ENCODE measurements around the gene RASA3. TPM values are rescaled to one million over a fixed set of nuclear protein-coding genes. Genes with fewer than 3 reads are reported as not detected.

The RASA3 gene
- polyA plus RNA-seq, 1 donor from 2014 or later = 8.5 TPM

DNA sequence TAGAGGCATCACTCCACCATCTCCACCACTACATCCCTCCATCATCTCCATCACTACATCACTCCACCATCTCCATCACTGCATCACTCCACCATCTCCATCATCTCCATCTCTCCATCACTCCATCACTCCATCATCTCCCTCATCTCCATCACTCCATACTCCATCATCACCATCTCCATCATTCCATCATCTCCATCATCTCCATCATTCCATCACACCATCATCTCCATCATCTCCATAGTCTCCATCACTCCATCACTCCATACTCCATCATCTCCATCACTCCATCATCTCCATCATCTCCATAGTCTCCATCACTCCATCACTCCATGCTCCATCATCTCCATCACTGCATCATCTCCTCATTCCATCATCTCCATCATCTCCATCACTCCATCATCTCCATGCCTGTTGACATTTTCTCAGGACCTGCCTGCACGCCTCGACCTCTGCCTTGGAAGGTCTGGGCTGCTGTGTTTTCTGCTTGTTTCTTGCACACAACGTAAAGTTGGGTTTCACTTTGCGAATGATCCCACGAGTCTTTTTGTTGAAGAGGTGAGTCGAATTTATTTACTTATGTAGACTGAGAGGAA, 21.2 kb upstream of the RASA3 start:
- Histone ChIP-seq H3K27me3 (ENCODE audit: insufficient read depth, low read depth, low read length) (no peaks in the 10 kb centered on the region), H3K9me2 (ENCODE audit: insufficient read depth, low read length) (no peaks in the 10 kb centered on the region), H3K27ac (ENCODE audit: low read length) (no peak overlapping the region), H3K4me3 (ENCODE audit: low read length) (no peak overlapping the region), H3K9ac (ENCODE audit: low read length) (no peak overlapping the region), H4K20me1 (ENCODE audit: insufficient read depth) (no peaks in the 10 kb centered on the region), H3K4me2 (ENCODE audit: low read length) (no peak overlapping the region), H3K79me2 (replicated peaks; ENCODE audit: insufficient read depth, low read length) (no peaks in the 10 kb centered on the region), H3F3A (ENCODE audit: insufficient read depth, low read length, poor library complexity, severe bottlenecking) (no peaks in the 10 kb centered on the region), H3K9me3 (ENCODE audit: low read length) (no peaks in the 10 kb centered on the region), H2AFZ (ENCODE audit: low read depth, low read length) (no peak overlapping the region), H3K36me3 (ENCODE audit: insufficient read depth, low read length) (no peaks in the 10 kb centered on the region)
- no peak for TF ChIP-seq EP300 (conservative IDR thresholded peaks at IDR 0.05; ENCODE audit: poor library complexity, severe bottlenecking)
- TF ChIP-seq MXI1 (conservative IDR thresholded peaks at IDR 0.05; ENCODE audit: poor library complexity, severe bottlenecking) = no peak
- TF ChIP-seq, protein P1, sequence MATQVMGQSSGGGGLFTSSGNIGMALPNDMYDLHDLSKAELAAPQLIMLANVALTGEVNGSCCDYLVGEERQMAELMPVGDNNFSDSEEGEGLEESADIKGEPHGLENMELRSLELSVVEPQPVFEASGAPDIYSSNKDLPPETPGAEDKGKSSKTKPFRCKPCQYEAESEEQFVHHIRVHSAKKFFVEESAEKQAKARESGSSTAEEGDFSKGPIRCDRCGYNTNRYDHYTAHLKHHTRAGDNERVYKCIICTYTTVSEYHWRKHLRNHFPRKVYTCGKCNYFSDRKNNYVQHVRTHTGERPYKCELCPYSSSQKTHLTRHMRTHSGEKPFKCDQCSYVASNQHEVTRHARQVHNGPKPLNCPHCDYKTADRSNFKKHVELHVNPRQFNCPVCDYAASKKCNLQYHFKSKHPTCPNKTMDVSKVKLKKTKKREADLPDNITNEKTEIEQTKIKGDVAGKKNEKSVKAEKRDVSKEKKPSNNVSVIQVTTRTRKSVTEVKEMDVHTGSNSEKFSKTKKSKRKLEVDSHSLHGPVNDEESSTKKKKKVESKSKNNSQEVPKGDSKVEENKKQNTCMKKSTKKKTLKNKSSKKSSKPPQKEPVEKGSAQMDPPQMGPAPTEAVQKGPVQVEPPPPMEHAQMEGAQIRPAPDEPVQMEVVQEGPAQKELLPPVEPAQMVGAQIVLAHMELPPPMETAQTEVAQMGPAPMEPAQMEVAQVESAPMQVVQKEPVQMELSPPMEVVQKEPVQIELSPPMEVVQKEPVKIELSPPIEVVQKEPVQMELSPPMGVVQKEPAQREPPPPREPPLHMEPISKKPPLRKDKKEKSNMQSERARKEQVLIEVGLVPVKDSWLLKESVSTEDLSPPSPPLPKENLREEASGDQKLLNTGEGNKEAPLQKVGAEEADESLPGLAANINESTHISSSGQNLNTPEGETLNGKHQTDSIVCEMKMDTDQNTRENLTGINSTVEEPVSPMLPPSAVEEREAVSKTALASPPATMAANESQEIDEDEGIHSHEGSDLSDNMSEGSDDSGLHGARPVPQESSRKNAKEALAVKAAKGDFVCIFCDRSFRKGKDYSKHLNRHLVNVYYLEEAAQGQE (IDR thresholded peaks at IDR 0.05; ENCODE audit: borderline replicate concordance) = no peak
- TF ChIP-seq TAF1 (IDR thresholded peaks at IDR 0.05; ENCODE audit: low read depth) = no peak
- no peak for TF ChIP-seq RAD21 (conservative IDR thresholded peaks at IDR 0.05)
- no peak for TF ChIP-seq SMC3 (conservative IDR thresholded peaks at IDR 0.05; ENCODE audit: poor library complexity)
- TF ChIP-seq EZH2 (IDR thresholded peaks at IDR 0.05; ENCODE audit: borderline replicate concordance, insufficient read depth, low read length, poor library complexity, severe bottlenecking) = no peak
- TF ChIP-seq CTCF (IDR thresholded peaks at IDR 0.05; ENCODE audit: poor library complexity, severe bottlenecking) = no peak
- TF ChIP-seq POLR2AphosphoS5 (IDR thresholded peaks at IDR 0.05) = no peak

DNA sequence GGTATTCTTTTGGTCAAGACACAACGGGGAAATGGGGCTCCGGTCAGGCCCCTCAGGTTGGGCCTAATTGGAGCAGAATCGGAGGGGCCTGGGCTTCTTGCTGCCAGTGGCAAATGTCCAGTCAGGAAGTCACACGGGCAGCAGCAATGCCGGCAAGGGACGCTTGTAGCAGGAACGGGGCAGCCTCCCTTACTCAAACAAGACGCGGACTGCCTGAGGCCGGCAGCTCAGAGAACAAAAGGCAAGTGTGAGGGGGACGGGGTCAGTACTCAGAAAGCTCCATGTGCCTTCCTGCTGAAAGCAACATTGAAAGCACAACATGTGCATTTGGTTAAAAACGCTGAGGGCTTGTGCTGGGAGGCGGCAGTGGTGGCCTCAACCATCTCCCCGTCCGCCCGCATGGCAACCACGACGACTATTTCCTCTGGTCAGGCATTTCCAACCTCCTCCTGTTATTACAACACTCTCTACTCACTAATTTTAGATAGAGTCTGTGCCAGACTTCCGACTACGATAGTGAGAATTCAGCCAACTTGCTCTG, 20.5 kb upstream of the RASA3 start:
- Histone ChIP-seq H2AFZ (ENCODE audit: low read depth, low read length) (no peak overlapping the region), H3K9me2 (ENCODE audit: insufficient read depth, low read length) (no peaks in the 10 kb centered on the region), H3K36me3 (ENCODE audit: insufficient read depth, low read length) (no peaks in the 10 kb centered on the region), H3K79me2 (replicated peaks; ENCODE audit: insufficient read depth, low read length) (no peaks in the 10 kb centered on the region), H3K27ac (ENCODE audit: low read length) (no peak overlapping the region), H3K9me3 (ENCODE audit: low read length) (no peaks in the 10 kb centered on the region), H3K9ac (ENCODE audit: low read length) (no peak overlapping the region), H3K4me2 (ENCODE audit: low read length) (no peak overlapping the region), H3K27me3 (ENCODE audit: insufficient read depth, low read depth, low read length) (no peaks in the 10 kb centered on the region), H4K20me1 (ENCODE audit: insufficient read depth) (no peaks in the 10 kb centered on the region), H3K4me3 (ENCODE audit: low read length) (no peak overlapping the region), H3F3A (ENCODE audit: insufficient read depth, low read length, poor library complexity, severe bottlenecking) (no peaks in the 10 kb centered on the region)
- TF ChIP-seq RAD21 (conservative IDR thresholded peaks at IDR 0.05) (no peak), POLR2AphosphoS5 (IDR thresholded peaks at IDR 0.05) (no peak), MXI1 (conservative IDR thresholded peaks at IDR 0.05; ENCODE audit: poor library complexity, severe bottlenecking) (no peak), EP300 (conservative IDR thresholded peaks at IDR 0.05; ENCODE audit: poor library complexity, severe bottlenecking) (no peak), SMC3 (conservative IDR thresholded peaks at IDR 0.05; ENCODE audit: poor library complexity) (no peak), CTCF (IDR thresholded peaks at IDR 0.05; ENCODE audit: poor library complexity, severe bottlenecking) (no peak)
